ENCODE results near the gene ZSCAN22.
"Not testable (repeated sequence)": the region's sequence is repeated elsewhere in the genome, so short reads cannot be mapped to it uniquely, and the experiment has no call there.

The ZSCAN22 gene

GRCh38 chr19:58326914-58327726 is at the start of gene ZSCAN22:
ZSCAN22 (plus strand) TSS chr19:58326994; CDS start chr19:58334803, 7,809 bp downstream.
- no peak for DNase-seq

GRCh38 chr19:58277197-58277596 is 49.6 kb upstream of the ZSCAN22 start:
- DNase-seq = no peak

- no peak for DNase-seq
Measured at GRCh38 chr19:58277748-58278540, 48.9 kb upstream of the ZSCAN22 start.

- DNase-seq = peak; percentile 65
Measured at GRCh38 chr19:58278541-58279041, 48.2 kb upstream of the ZSCAN22 start, which contains the start of gene ZNF8. ZNF8 (plus strand) TSS chr19:58278955; CDS start chr19:58279082, 127 bp downstream.

GRCh38 chr19:58279042-58279924 is 47.5 kb upstream of the ZSCAN22 start:
- no peak for DNase-seq

GRCh38 chr19:58279925-58280316 is 46.9 kb upstream of the ZSCAN22 start:
- DNase-seq = no peak

GRCh38 chr19:58284199-58284598 is 42.6 kb upstream of the ZSCAN22 start:
- DNase-seq = no peak

- no peak for DNase-seq
Measured at GRCh38 chr19:58291943-58292342, 34.9 kb upstream of the ZSCAN22 start.

- no peak for DNase-seq
Measured at GRCh38 chr19:58294743-58295374, 31.9 kb upstream of the ZSCAN22 start.

GRCh38 chr19:58296104-58296503 is 30.7 kb upstream of the ZSCAN22 start:
- no peak for DNase-seq

GRCh38 chr19:58300620-58301019 is 26.2 kb upstream of the ZSCAN22 start:
- no peak for DNase-seq

GRCh38 chr19:58304255-58304654 is 22.5 kb upstream of the ZSCAN22 start:
- no peak for DNase-seq

- no peak for DNase-seq
Measured at GRCh38 chr19:58304748-58305064, 22.1 kb upstream of the ZSCAN22 start.

GRCh38 chr19:58305065-58305931 is 21.5 kb upstream of the ZSCAN22 start, which contains the start of gene ERVK3-1:
ERVK3-1 (plus strand) TSS chr19:58305377; CDS start chr19:58312169, 6,792 bp downstream.
- no peak for DNase-seq

- no peak for DNase-seq
Measured at GRCh38 chr19:58305932-58306323, 20.9 kb upstream of the ZSCAN22 start.

GRCh38 chr19:58307736-58308135 is 19.1 kb upstream of the ZSCAN22 start:
- no peak for DNase-seq

- not testable (repeated sequence) for DNase-seq
Measured at GRCh38 chr19:58310685-58311084, 16.1 kb upstream of the ZSCAN22 start.

GRCh38 chr19:58311345-58311865 is 15.4 kb upstream of the ZSCAN22 start:
- no peak for DNase-seq

- DNase-seq = no peak
Measured at GRCh38 chr19:58315580-58315979, 11.2 kb upstream of the ZSCAN22 start.

GRCh38 chr19:58317476-58318072 is 9.2 kb upstream of the ZSCAN22 start:
- DNase-seq = no peak
